Brain microvascular endothelial cell (primary cell): Measurements from ENCODE around the gene CPE.

Source experiments
- DNase-seq: peaks from one replicate; pipeline ENCODE4 v3.0.0-alpha.2; 2020
- H3K27ac ChIP-seq: fragments of 250-450 bp; sonication (Bioruptor Pico); 2 replicates; pipeline ENCODE4 v1.5.1; 2020; ENCODE audit warnings: mild to moderate bottlenecking, moderate library complexity
- H3K27me3 ChIP-seq: fragments of 250-450 bp; sonication (Bioruptor Pico); replicated peaks from 2 replicates; pipeline ENCODE4 v1.5.1; 2020; ENCODE audit warnings: mild to moderate bottlenecking
- H3K36me3 ChIP-seq: fragments of 250-450 bp; sonication (Bioruptor Pico); replicated peaks from 2 replicates; pipeline ENCODE4 v1.5.1; 2020; ENCODE audit warnings: mild to moderate bottlenecking
- H3K4me3 ChIP-seq: 2 replicates; pipeline ENCODE4 v1.5.1; 2011; ENCODE audit warnings: low read depth, mild to moderate bottlenecking, control low read depth, low read length, moderate library complexity
- in situ Hi-C: cut with HindIII; loops from 2 replicates; pipeline ENCODE4 v1.10.0; 2017; ENCODE audit warnings: low sequenced_read_pairs, low pct_ligation_motif_present
- TF ChIP-seq, protein P1 (sequence below): IDR thresholded peaks from 2 replicates; pipeline ENCODE4 v1.5.1; 2011; ENCODE audit warnings: low read depth, mild to moderate bottlenecking, moderate library complexity, low read length, control low read depth, inconsistent platforms; ENCODE audit errors: missing control alignments

Gene CPE

GRCh38 chr4:165516281-165516833 lies 137.5 kb downstream of the CPE start:
- no peaks in the 10 kb centered on the region for H3K36me3 ChIP-seq
- no peak for DNase-seq
- TF ChIP-seq, protein P1, sequence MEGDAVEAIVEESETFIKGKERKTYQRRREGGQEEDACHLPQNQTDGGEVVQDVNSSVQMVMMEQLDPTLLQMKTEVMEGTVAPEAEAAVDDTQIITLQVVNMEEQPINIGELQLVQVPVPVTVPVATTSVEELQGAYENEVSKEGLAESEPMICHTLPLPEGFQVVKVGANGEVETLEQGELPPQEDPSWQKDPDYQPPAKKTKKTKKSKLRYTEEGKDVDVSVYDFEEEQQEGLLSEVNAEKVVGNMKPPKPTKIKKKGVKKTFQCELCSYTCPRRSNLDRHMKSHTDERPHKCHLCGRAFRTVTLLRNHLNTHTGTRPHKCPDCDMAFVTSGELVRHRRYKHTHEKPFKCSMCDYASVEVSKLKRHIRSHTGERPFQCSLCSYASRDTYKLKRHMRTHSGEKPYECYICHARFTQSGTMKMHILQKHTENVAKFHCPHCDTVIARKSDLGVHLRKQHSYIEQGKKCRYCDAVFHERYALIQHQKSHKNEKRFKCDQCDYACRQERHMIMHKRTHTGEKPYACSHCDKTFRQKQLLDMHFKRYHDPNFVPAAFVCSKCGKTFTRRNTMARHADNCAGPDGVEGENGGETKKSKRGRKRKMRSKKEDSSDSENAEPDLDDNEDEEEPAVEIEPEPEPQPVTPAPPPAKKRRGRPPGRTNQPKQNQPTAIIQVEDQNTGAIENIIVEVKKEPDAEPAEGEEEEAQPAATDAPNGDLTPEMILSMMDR, result no peak
- no peak overlapping the region for H3K27ac ChIP-seq
- no peak overlapping the region for H3K4me3 ChIP-seq
- in situ Hi-C loops, result no loop called here
- H3K27me3 ChIP-seq, result no peaks in the 10 kb centered on the region

DNA sequence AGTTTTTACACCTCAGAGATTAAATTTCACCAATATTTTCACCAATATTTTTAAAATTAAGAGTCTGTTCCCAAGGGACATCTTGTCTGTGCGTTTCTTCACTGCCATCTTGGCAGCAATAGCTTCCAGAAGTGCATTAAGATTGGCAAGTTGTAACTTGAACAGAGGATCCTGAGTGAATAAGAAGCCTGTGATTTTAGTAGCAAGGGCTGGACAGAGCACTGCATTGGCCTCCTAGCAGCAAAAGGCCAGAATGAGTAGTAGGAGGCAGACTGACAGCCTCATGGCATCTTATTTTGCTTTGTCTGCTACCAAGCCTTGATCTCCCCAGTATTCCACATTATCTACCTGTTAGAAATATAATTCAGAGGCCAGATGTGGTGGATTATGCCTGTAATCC lies 138.4 kb downstream of the CPE start:
- Histone ChIP-seq H3K4me3 (no peak overlapping the region), H3K27me3 (no peaks in the 10 kb centered on the region), H3K27ac (no peak overlapping the region), H3K36me3 (no peaks in the 10 kb centered on the region)
- TF ChIP-seq, protein P1, result no peak
- in situ Hi-C loops, result no loop called here
- DNase-seq, result no peak

DNA sequence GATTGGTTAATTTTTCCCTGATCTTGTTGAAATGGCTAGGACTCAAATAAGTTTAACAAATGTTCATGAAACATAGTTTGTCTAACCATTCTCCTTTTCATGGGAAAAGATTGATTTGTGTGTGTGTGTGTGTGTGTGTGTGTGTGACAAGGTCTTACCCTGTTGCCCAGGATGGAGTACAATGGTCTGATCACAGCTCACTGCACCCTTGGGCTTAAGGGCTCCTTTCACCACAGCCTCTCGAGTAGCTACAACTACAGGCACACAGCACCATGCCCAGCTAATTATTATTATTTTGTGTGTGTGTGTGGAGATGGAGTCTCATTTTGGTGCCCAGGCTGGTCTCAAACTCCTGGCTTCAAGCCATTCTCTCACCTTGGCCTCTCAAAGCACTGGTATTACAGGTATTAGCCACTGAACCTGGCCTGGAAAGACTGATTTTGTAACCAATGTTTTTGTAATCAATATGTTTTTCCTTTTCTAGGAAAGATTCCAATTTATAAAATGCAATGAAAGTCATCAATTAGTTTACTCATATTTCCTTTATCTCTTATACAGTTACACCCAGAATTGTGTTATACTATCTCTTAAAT lies 139.3 kb downstream of the CPE start:
- TF ChIP-seq, protein P1, result no peak
- in situ Hi-C loops, result no loop called here
- no peaks in the 10 kb centered on the region for H3K27me3 ChIP-seq
- DNase-seq, result no peak
- no peaks in the 10 kb centered on the region for H3K36me3 ChIP-seq
- no peak overlapping the region for H3K27ac ChIP-seq
- H3K4me3 ChIP-seq, result no peak overlapping the region

- in situ Hi-C loops, result no loop called here
- DNase-seq, result no peak
- no peaks in the 10 kb centered on the region for H3K27me3 ChIP-seq
- no peaks in the 10 kb centered on the region for H3K36me3 ChIP-seq
- TF ChIP-seq, protein P1, result no peak
- no peak overlapping the region for H3K27ac ChIP-seq
- H3K4me3 ChIP-seq, result no peak overlapping the region
Observed at GRCh38 chr4:165518686-165519085, 139.9 kb downstream of the CPE start.

DNA sequence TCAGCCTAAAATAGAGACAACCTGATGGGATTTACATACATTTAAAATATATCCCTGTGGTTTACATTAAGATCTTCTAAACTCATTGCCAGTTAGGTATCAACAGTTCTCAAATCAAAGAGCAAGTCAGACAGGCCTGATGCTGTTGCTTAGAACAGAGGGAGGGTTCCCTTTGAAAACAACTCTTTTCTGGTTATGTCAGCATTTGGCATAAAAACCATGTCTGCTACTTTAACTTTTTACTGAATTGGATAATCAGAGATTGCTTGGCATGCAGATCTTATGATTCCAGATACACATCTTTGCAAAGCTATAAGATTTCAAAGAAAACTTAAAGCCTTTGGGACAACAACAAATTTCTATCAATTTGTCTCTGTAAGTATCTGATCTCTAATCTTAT lies 140.8 kb downstream of the CPE start:
- TF ChIP-seq, protein P1, result no peak
- no peak overlapping the region for H3K4me3 ChIP-seq
- no peaks in the 10 kb centered on the region for H3K27me3 ChIP-seq
- in situ Hi-C loops, result no loop called here
- H3K36me3 ChIP-seq, result no peaks in the 10 kb centered on the region
- DNase-seq, result no peak
- no peak overlapping the region for H3K27ac ChIP-seq

GRCh38 chr4:165520086-165520485 lies 141.3 kb downstream of the CPE start:
- DNase-seq, result no peak
- Histone ChIP-seq H3K27me3 (no peaks in the 10 kb centered on the region), H3K36me3 (no peaks in the 10 kb centered on the region), H3K27ac (no peak overlapping the region), H3K4me3 (no peak overlapping the region)
- in situ Hi-C loops, result no loop called here
- TF ChIP-seq, protein P1, result no peak
